GM19468 (cell line): Measurements from ENCODE around the gene PCDHA8.
"Not testable (repeated sequence)": the region's sequence is repeated elsewhere in the genome, so short reads cannot be mapped to it uniquely, and the experiment has no call there.

Experiments
- ATAC-seq: cut with Tn5 transposase; IDR thresholded peaks from one replicate; pipeline ENCODE4 v1.9.1; 2021; ENCODE audit warnings: mild to moderate bottlenecking, moderate library complexity, moderate number of reproducible peaks; ENCODE audit not compliant: unreplicated experiment; ENCODE audit errors: extremely low read depth

The PCDHA8 gene

DNA sequence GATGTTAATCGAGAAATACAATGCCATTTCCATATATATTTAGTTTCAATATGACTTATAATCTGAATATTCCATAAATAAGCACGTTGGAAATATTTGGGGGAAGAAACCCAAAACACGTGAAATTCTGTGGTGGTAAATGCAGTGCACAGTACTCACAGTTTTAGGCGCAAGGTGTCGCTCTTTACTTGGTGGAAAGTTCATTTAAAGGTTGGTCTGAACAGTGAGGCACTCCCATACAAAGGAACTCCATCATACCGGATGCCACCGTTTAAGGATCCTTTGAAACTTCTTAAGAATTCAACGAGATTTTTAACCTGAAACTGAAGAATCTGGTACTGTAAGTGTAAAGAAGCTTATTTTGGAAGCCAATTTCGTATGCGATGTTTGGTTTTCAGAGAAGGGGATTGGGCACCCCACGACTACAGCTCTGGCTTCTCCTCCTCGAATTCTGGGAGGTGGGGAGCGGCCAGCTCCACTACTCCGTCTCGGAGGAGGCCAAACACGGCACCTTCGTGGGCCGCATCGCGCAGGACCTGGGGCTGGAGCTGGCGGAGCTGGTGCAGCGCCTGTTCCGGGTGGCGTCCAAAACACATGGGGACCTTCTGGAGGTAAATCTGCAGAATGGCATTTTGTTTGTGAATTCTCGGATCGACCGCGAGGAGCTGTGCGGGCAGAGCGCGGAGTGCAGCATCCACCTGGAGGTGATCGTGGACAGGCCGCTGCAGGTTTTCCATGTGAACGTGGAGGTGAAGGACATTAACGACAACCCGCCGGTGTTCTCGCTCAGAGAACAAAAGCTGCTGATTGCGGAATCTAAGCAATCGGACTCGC, 28.0 kb downstream of the PCDHA8 start, which contains the start of gene PCDHA11:
PCDHA11 (plus strand) TSS at position 237 of the 834 bp plus-strand sequence; CDS start at position 384, 147 bp downstream.
- no peak for ATAC-seq

DNA sequence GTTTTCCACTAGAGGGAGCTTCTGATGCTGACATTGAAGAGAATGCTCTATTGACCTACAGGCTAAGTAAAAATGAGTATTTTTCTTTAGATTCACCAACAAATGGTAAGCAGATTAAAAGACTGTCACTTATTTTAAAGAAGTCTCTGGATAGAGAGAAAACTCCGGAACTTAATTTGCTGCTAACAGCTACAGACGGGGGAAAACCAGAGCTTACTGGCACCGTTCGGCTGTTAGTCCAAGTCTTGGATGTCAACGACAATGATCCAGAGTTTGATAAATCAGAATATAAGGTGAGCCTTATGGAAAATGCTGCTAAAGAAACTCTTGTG, 28.5 kb downstream of the PCDHA8 start:
- ATAC-seq, result no peak

DNA sequence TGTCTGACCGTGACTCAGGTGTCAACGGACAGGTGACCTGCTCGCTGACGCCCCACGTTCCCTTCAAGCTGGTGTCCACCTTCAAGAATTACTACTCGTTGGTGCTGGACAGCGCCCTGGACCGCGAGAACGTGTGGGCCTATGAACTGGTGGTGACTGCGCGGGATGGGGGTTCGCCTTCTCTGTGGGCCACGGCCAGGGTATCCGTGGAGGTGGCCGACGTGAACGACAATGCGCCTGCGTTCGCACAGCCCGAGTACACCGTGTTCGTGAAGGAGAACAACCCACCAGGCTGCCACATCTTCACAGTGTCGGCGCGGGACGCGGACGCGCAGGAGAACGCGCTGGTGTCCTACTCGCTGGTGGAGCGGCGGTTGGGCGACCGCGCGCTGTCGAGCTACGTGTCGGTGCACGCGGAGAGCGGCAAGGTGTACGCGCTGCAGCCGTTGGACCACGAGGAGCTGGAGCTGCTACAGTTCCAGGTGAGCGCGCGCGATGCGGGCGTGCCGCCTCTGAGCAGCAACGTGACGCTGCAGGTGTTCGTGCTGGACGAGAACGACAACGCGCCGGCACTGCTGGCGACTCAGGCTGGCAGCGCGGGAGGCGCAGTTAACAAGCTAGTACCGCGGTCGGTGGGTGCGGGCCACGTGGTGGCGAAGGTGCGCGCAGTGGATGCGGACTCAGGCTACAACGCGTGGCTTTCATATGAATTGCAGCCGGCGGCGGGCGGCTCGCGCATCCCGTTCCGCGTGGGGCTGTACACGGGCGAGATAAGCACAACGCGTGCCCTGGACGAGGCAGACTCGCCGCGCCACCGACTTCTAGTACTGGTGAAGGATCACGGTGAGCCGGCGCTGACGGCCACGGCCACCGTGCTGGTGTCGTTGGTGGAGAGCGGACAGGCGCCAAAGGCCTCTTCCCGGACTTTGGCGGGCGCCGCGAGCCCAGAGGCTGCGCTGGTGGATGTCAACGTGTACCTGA, 29.5 kb downstream of the PCDHA8 start:
- no peak for ATAC-seq

DNA sequence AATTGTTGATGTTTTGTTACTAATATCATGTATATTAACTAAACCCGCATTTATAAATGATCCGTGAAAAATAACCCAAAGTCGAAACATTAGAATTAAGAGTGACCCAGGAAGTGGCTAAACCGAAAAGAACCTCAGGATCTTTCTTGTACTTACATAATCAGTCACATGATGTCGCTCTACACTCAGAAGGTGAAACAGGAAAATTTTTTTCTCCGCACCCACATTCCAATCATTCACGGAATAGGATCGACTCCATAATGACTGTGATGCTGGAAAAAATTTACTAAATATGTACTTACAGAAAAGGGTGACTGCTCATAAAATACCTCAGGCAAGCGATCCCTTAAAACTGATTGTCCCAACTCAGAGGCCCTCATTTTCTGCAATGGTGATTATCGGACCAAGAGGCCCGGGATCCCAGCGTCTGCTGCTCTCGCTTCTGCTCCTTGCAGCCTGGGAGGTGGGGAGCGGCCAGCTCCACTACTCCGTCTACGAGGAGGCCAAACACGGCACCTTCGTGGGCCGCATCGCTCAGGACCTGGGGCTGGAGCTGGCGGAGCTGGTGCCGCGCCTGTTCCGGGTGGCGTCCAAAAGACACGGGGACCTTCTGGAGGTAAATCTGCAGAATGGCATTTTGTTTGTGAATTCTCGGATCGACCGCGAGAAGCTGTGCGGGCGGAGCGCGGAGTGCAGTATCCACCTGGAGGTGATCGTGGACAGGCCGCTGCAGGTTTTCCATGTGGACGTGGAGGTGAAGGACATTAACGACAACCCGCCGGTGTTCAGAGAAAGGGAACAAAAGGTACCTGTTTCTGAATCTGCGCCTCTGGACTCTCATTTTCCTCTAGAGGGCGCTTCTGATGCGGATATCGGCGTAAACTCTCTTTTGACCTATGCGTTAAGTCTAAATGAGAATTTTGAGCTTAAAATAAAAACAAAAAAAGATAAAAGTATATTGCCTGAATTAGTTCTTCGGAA, 34.4 kb downstream of the PCDHA8 start, which contains the start of gene PCDHA12:
PCDHA12 (plus strand) TSS at position 224 of the 981 bp plus-strand sequence; CDS start at position 389, 165 bp downstream.
- no peak for ATAC-seq

DNA sequence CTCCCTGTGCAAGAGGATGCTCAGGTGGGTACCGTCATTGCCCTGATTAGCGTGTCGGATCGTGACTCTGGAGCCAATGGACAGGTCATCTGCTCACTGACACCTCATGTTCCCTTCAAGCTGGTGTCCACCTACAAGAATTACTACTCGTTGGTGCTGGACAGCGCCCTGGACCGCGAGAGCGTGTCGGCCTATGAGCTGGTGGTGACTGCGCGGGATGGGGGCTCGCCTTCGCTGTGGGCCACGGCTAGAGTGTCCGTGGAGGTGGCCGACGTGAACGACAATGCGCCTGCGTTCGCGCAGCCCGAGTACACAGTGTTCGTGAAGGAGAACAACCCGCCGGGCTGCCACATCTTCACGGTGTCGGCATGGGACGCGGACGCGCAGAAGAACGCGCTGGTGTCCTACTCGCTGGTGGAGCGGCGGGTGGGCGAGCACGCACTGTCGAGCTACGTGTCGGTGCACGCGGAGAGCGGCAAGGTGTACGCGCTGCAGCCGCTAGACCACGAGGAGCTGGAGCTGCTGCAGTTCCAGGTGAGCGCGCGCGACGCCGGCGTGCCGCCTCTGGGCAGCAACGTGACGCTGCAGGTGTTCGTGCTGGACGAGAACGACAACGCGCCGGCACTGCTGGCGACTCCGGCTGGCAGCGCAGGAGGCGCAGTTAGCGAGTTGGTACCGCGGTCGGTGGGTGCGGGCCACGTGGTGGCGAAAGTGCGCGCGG, 35.7 kb downstream of the PCDHA8 start:
- not testable (repeated sequence) for ATAC-seq

DNA sequence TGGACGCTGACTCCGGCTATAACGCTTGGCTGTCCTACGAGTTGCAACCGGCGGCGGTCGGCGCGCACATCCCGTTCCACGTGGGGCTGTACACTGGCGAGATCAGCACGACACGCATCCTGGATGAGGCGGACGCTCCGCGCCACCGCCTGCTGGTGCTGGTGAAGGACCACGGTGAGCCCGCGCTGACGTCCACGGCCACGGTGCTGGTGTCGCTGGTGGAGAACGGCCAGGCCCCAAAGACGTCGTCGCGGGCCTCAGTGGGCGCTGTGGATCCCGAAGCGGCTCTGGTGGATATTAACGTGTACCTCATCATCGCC, 36.2 kb downstream of the PCDHA8 start:
- ATAC-seq, result no peak

DNA sequence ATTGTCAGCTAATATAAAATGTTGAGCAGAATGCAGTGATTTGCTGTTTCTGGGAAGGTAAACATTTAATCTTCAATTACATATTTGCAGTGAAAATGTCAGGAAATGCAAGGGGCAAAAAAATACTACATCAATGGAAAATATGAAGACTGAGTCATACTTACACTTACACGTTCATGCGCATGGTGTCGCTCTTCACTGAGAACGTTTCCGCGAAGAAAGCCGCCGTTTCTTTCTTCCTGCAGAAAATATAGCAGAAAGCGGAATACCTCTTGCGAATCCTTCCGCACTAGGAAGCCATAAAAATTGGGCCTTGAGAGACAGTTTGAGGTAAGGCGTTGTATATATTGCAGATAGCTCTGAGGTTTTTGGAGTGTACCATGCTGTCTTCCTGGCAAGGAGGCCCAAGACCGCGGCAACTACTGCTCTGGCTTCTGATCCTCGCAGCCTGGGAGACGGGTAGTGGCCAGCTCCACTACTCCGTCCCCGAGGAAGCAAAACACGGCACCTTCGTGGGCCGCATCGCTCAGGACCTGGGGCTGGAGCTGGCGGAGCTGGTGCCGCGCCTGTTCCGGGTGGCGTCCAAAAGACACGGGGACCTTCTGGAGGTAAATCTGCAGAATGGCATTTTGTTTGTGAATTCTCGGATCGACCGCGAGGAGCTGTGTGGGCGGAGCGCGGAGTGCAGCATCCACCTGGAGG, 41.1 kb downstream of the PCDHA8 start, which contains the start of gene PCDHA13:
PCDHA13 (plus strand) TSS at position 236 of the 702 bp plus-strand sequence; CDS start at position 381, 145 bp downstream.
- ATAC-seq, result no peak

DNA sequence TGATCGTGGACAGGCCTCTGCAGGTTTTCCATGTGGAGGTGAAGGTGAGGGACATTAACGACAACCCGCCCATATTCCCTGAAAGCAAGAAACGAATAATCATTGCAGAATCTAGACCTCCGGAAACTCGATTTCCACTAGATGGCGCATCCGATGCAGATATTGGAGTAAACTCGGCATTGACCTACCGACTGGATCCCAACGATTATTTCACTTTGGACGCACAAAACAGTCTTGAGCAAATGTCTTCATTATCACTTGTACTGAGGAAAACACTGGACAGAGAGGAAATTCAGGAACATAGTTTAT, 41.6 kb downstream of the PCDHA8 start:
- no peak for ATAC-seq

DNA sequence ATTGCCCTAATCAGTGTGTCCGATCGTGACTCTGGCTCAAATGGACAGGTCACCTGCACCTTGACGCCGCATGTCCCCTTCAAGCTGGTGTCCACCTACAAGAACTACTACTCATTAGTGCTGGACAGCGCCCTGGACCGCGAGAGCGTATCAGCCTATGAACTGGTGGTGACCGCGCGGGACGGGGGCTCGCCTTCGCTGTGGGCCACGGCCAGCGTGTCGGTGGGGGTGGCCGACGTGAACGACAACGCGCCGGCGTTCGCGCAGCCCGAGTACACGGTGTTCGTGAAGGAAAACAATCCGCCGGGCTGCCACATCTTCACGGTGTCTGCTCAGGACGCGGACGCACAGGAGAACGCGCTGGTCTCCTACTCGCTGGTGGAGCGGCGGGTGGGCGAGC, 42.4 kb downstream of the PCDHA8 start:
- no peak for ATAC-seq

DNA sequence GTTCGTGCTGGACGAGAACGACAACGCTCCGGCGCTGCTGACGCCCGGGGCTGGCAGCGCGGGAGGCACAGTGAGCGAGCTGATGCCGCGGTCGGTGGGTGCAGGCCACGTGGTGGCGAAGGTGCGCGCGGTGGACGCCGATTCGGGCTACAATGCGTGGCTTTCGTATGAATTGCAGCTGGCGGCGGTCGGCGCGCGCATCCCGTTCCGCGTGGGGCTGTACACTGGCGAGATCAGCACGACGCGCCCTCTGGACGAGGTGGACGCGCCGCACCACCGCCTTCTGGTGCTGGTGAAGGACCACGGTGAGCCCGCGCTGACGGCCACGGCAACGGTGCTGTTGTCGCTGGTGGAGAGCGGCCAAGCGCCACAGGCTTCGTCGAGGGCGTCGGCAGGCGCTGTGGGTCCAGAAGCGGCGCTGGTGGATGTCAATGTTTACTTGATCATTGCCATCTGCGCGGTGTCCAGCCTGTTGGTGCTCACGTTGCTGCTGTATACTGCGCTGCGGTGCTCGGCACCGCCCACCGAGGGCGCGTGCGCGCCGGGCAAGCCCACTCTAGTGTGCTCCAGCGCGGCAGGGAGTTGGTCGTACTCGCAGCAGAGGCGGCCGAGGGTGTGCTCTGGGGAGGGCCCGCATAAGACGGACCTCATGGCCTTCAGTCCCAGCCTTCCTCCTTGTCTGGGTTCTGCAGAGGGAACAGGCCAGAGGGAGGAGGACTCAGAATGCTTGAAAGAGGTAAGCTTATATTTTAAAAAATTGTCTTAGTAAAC, 43.1 kb downstream of the PCDHA8 start:
- no peak for ATAC-seq
